Mesothelial cell of epicardium (in vitro differentiated cells): ENCODE data around the gene KCNH1. TPM values are rescaled to one million over a fixed set of nuclear protein-coding genes. Genes with fewer than 3 reads are reported as not detected.

Experiments
- DNase-seq, 2 experiments: peaks; one replicate each; pipeline ENCODE4 v3.0.0; 2021; ENCODE audit warnings: low spot score in 2 of 2; ENCODE audit not compliant: unreplicated experiment in 2 of 2
- H3K27ac Mint-ChIP-seq: 2 replicates; pipeline ENCODE4 v1.8.0; 2021; ENCODE audit warnings: mixed read lengths
- H3K27me3 Mint-ChIP-seq: 2 replicates; pipeline ENCODE4 v1.8.0; 2021; ENCODE audit warnings: low read depth, mixed read lengths
- H3K36me3 Mint-ChIP-seq: 2 replicates; pipeline ENCODE4 v1.8.0; 2021; ENCODE audit warnings: mixed read lengths
- H3K4me1 Mint-ChIP-seq: 2 replicates; pipeline ENCODE4 v1.8.0; 2021; ENCODE audit warnings: mixed read lengths
- H3K4me3 Mint-ChIP-seq: 2 replicates; pipeline ENCODE4 v1.8.0; 2021; ENCODE audit warnings: mild to moderate bottlenecking, moderate library complexity, mixed read lengths
- H3K9me3 Mint-ChIP-seq: 2 replicates; pipeline ENCODE4 v1.8.0; 2021; ENCODE audit warnings: mixed read lengths
- total RNA-seq: library from RNA; stranded (reverse); gene quantifications from 3 replicates; pipeline ENCODE4 v1.2.1, GENCODE V29; 2021
- TF ChIP-seq, protein P1 (sequence below): fragments of 200-600 bp; sonication (generic); IDR thresholded peaks from one replicate; pipeline ENCODE4 v1.5.0; 2021; ENCODE audit warnings: antibody characterized with exemption; ENCODE audit not compliant: unreplicated experiment

KCNH1 gene
- total RNA-seq, 1 donor from 2014 or later = 0.34 TPM

- H3K4me1 Mint-ChIP-seq = no peaks in the 10 kb centered on the region
- H3K9me3 Mint-ChIP-seq = no peaks in the 10 kb centered on the region
- H3K4me3 Mint-ChIP-seq = no peak overlapping the region
- TF ChIP-seq, protein P1, sequence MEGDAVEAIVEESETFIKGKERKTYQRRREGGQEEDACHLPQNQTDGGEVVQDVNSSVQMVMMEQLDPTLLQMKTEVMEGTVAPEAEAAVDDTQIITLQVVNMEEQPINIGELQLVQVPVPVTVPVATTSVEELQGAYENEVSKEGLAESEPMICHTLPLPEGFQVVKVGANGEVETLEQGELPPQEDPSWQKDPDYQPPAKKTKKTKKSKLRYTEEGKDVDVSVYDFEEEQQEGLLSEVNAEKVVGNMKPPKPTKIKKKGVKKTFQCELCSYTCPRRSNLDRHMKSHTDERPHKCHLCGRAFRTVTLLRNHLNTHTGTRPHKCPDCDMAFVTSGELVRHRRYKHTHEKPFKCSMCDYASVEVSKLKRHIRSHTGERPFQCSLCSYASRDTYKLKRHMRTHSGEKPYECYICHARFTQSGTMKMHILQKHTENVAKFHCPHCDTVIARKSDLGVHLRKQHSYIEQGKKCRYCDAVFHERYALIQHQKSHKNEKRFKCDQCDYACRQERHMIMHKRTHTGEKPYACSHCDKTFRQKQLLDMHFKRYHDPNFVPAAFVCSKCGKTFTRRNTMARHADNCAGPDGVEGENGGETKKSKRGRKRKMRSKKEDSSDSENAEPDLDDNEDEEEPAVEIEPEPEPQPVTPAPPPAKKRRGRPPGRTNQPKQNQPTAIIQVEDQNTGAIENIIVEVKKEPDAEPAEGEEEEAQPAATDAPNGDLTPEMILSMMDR = no peak
- no peaks in the 10 kb centered on the region for H3K36me3 Mint-ChIP-seq
- peaks cover 8% of the 10 kb centered on the region for H3K27me3 Mint-ChIP-seq
- no peak overlapping the region for H3K27ac Mint-ChIP-seq
- no peak for DNase-seq
These were observed 316.3 kb downstream of the KCNH1 start for GRCh38 chr1:210817385-210818275.

DNA sequence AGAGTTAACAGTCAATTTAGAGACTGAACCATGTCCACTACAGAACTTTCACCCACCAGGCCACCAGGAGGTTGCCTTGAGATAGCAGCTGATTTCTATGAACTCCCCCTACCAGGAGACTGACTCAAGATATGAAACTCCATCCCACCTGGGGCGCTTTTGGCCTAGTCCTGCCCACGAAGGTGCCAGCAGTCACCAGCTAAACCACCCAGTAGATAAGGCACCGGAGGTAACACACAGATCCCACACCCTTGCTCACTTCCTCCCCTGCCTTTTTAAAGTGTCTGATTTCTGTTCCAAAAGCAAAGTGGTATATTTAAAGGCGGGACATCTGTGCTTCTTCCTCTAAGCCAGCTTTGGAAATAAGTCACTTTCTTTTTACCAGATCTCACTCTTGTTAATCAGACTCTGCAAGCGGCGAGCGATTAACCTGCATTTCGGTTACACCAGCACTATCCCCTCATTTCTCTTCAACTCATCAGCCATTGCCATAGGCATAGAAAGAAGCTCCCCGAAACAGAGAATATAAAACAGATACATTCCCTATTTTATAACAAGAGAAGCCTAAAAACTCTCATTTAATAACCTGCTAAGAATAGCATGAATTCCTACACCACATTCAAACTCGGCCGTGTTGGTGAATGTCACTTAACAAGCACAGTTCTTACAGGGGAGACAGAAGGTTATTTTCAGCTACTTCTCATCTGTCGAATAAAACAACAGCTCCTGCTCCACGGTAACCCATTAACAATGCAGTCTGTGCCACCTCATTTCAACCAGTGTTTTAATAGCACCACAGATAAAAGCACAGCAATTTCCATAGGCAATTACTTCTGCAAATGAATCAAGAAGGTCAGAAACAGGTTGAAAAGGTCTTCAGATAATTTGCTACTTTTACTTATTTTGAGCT lies 318.1 kb downstream of the KCNH1 start:
- no peak overlapping the region for H3K27ac Mint-ChIP-seq

DNA sequence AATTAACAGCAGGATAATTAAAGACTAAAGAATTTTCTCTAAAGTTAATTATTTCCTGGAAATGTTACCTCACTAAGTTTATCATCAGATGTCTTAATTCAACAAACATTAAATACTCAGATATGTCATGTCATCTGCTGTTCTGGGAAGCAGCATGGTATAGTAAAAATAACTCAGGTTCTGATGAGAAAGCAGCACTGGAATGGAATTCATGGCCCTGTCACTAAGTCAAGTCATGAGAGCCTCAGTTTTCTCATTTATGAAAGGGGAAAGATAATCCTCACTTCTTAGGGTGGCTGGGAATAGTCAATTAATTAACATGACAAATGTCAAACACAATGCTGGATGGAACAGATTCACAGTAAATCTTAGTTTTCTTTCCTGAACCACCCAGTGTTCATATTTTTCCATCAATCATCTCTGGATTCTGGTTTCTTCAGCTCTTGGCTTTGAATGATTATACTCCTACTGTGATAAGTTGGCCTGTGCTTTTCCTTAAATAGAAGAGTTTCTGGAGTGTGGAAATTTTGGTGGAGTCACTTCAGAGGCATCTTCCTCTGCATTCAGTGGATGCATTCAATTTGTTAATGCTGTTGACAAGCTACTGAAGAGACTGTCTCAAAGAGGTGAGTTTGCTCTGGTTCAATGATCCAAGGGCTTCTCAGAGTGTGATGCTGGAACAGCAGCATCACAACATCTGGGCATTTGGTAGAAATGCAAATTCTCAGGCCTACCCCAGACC lies 319.4 kb downstream of the KCNH1 start:
- no peaks in the 10 kb centered on the region for H3K9me3 Mint-ChIP-seq
- TF ChIP-seq, protein P1 = no peak
- no peaks in the 10 kb centered on the region for H3K4me1 Mint-ChIP-seq

More for the DNA sequence above, 318.1 kb downstream of the KCNH1 start:
- TF ChIP-seq, protein P1 = no peak
- Mint-ChIP-seq H3K36me3 (no peaks in the 10 kb centered on the region), H3K4me3 (no peak overlapping the region), H3K4me1 (no peaks in the 10 kb centered on the region), H3K9me3 (no peaks in the 10 kb centered on the region), H3K27me3 (peaks cover 9% of the 10 kb centered on the region)
- no peak for DNase-seq

GRCh38 chr1:210801501-210801900 lies 332.4 kb downstream of the KCNH1 start:
- Mint-ChIP-seq H3K27ac (no peak overlapping the region), H3K4me3 (no peak overlapping the region), H3K4me1 (no peaks in the 10 kb centered on the region), H3K27me3 (peaks cover 12% of the 10 kb centered on the region), H3K36me3 (no peaks in the 10 kb centered on the region), H3K9me3 (no peaks in the 10 kb centered on the region)
- TF ChIP-seq, protein P1 = no peak
- no peak for DNase-seq

More for the DNA sequence above, 319.4 kb downstream of the KCNH1 start:
- no peak overlapping the region for H3K4me3 Mint-ChIP-seq
- H3K27me3 Mint-ChIP-seq = peaks cover 15% of the 10 kb centered on the region
- no peaks in the 10 kb centered on the region for H3K36me3 Mint-ChIP-seq
- no peak for DNase-seq
- H3K27ac Mint-ChIP-seq = no peak overlapping the region

DNA sequence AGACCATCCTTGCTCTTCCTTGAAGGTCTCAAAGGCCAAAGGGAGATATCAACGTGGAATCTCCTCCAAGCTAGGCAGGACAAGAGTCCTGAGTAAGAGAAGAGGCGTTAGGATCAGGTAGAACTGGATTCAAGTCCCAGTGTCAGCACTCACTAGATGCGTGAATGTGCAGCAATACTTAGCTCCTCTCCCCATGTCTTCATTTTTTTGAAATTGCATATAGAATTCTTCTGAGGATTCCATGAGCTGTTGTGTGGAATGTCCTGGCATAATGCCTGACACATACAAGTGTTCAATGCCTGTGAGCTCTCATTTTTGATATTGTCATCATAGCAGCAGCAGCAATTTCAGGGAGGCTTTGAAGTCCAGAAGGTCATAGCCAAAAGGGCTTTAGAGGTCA lies 333.2 kb downstream of the KCNH1 start:
- H3K27me3 Mint-ChIP-seq = peaks cover 14% of the 10 kb centered on the region
- H3K4me1 Mint-ChIP-seq = no peaks in the 10 kb centered on the region
- no peak overlapping the region for H3K27ac Mint-ChIP-seq
- no peaks in the 10 kb centered on the region for H3K36me3 Mint-ChIP-seq
- TF ChIP-seq, protein P1 = no peak
- H3K4me3 Mint-ChIP-seq = no peak overlapping the region
- no peak for DNase-seq
- H3K9me3 Mint-ChIP-seq = no peaks in the 10 kb centered on the region
